AG09309 (cell line): ENCODE measurements around the gene DPYD.

Experiments
- DNase-seq: peaks from one replicate; pipeline ENCODE4 v3.0.0-alpha.2; 2010; ENCODE audit warnings: low read depth
- H3K4me3 ChIP-seq: 2 replicates; pipeline ENCODE4 v1.5.1; 2011; ENCODE audit warnings: mild to moderate bottlenecking, low read depth, low read length, moderate library complexity; ENCODE audit not compliant: control insufficient read depth
- TF ChIP-seq, protein P1 (sequence below): IDR thresholded peaks from 2 replicates; pipeline ENCODE4 v1.5.1; 2011; ENCODE audit warnings: mild to moderate bottlenecking, low read depth, low read length, inconsistent platforms; ENCODE audit not compliant: insufficient read depth, control insufficient read depth; ENCODE audit errors: missing control alignments

Gene DPYD

DNA sequence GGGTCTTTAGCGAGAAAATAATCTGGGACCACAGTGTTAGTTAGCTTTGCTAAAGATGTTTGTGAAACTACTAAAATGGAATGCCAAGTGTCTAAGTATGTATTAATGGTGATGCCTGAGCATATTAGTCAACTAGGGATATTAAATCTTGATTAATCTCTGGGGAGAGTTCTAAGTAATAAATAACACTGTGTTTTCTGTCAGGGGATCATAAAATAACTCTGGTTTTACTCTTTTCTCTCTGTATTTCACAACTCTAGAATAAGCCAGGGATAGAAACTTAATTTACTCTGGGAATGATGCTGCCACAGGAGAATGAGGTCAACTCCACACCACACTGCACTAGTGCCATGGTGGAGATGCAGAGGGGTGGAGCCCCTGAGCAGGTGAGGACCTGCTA, 800.0 kb downstream of the DPYD start:
- TF ChIP-seq, protein P1, sequence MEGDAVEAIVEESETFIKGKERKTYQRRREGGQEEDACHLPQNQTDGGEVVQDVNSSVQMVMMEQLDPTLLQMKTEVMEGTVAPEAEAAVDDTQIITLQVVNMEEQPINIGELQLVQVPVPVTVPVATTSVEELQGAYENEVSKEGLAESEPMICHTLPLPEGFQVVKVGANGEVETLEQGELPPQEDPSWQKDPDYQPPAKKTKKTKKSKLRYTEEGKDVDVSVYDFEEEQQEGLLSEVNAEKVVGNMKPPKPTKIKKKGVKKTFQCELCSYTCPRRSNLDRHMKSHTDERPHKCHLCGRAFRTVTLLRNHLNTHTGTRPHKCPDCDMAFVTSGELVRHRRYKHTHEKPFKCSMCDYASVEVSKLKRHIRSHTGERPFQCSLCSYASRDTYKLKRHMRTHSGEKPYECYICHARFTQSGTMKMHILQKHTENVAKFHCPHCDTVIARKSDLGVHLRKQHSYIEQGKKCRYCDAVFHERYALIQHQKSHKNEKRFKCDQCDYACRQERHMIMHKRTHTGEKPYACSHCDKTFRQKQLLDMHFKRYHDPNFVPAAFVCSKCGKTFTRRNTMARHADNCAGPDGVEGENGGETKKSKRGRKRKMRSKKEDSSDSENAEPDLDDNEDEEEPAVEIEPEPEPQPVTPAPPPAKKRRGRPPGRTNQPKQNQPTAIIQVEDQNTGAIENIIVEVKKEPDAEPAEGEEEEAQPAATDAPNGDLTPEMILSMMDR = no peak
- no peak overlapping the region for H3K4me3 ChIP-seq
- no peak for DNase-seq

GRCh38 chr1:97119260-97120158, 801.3 kb downstream of the DPYD start:
- TF ChIP-seq, protein P1 = no peak
- no peak for DNase-seq
- no peak overlapping the region for H3K4me3 ChIP-seq

GRCh38 chr1:97114842-97115241, 806.0 kb downstream of the DPYD start:
- TF ChIP-seq, protein P1 = no peak
- no peak for DNase-seq
- H3K4me3 ChIP-seq = no peak overlapping the region

DNA sequence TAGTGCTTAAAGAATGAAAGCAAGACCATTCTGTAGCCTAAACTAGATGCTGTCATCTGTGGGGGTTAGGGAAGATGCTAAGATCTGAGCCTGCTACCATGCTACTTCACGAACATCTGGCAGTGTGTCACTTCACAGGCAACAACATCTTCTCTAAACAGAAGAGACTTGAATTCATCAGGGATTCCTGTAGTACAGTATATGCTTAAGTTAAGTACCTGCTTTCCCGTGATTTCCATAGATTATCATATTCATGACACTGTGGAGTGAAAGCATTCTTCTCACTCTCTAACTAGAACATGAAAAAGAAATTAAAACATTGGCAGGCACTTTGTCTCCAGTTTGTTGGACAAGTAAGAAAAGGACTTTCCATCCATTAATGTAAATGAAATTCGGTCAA, 808.4 kb downstream of the DPYD start:
- no peak for DNase-seq
- no peak overlapping the region for H3K4me3 ChIP-seq
- TF ChIP-seq, protein P1 = no peak

DNA sequence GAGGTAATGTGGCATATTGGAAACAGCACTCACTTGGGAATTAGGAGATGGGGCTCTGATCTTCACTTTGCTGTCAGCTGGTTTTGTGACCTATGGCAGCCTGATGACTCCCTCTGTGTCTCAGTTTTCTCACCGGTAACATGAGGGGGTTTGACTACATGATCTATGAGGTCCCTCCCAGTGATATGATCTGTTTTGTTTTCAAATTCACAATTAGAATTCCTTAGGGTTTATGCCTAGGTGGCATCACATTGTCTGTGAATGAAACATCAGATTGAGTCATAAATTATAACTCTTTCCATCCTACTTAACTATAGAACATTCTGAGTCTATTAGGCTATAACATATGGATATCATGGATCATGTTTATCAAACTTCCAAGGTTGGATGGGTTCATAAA, 812.7 kb downstream of the DPYD start:
- no peak for DNase-seq
- no peak overlapping the region for H3K4me3 ChIP-seq
- TF ChIP-seq, protein P1 = no peak

GRCh38 chr1:97105531-97105930, 815.3 kb downstream of the DPYD start:
- TF ChIP-seq, protein P1 = no peak
- no peak overlapping the region for H3K4me3 ChIP-seq
- no peak for DNase-seq

GRCh38 chr1:97101509-97101908, 819.3 kb downstream of the DPYD start:
- DNase-seq = no peak
- H3K4me3 ChIP-seq = no peak overlapping the region
- TF ChIP-seq, protein P1 = no peak
